Kidney (tissue), 14 donors: ENCODE results near the gene MEF2C. TPM values are rescaled to one million over a fixed set of nuclear protein-coding genes. Genes with fewer than 3 reads are reported as not detected.
A peak's percentile ranks its signal among the peaks of the same experiment; 100 is the strongest.

Experiments used
- DNase-seq, 5 donors: peaks; one replicate each; pipeline ENCODE4 v3.0.0-alpha.2; 2013 to 2020
- FAIRE-seq: peaks from 2 replicates; lab custom pipeline; 2012; peaks lifted over from hg19 to GRCh38; lab: Jason Lieb, UNC
- H3K27ac ChIP-seq, 2 donors: one replicate each; pipeline ENCODE4 v1.7.0; 2013; ENCODE audit warnings: low read depth in 2 of 2, low read length in 2 of 2, inconsistent platforms in 1 of 2
- H3K27me3 ChIP-seq: one replicate; pipeline ENCODE4 v1.7.1; 2013; ENCODE audit warnings: low read length, inconsistent platforms; ENCODE audit not compliant: control insufficient read depth, insufficient read depth
- H3K36me3 ChIP-seq, 3 donors: one replicate each; pipeline versions ENCODE4 v1.7.0 to v1.7.1; 2013; ENCODE audit warnings: low read length in 3 of 3, control low read depth in 1 of 3, inconsistent platforms in 1 of 3; ENCODE audit not compliant: insufficient read depth in 3 of 3, control insufficient read depth in 2 of 3
- H3K4me1 ChIP-seq, 3 donors: one replicate each; pipeline versions ENCODE4 v1.7.0 to v1.7.1; 2013; ENCODE audit warnings: low read length in 3 of 3, inconsistent platforms in 1 of 3, low read depth in 1 of 3; ENCODE audit not compliant: control insufficient read depth in 2 of 3, insufficient read depth in 2 of 3
- H3K4me3 ChIP-seq, 3 donors: one replicate each; pipeline versions ENCODE4 v1.7.0 to v1.8.1; 2013; ENCODE audit warnings: low read length in 3 of 3, control low read depth in 1 of 3, inconsistent platforms in 1 of 3
- H3K9ac ChIP-seq, 3 donors: one replicate each; pipeline versions ENCODE4 v1.7.0 to v1.7.1; 2013; ENCODE audit warnings: low read length in 3 of 3, control low read depth in 1 of 3, inconsistent platforms in 1 of 3
- H3K9me3 ChIP-seq, 3 donors: one replicate each; pipeline versions ENCODE4 v1.7.0 to v1.7.1; 2013; ENCODE audit warnings: low read length in 3 of 3, control low read depth in 1 of 3, inconsistent platforms in 1 of 3; ENCODE audit not compliant: control insufficient read depth in 2 of 3, insufficient read depth in 1 of 3
- intact Hi-C: fragments of 100-400 bp; cut with DNase I; formaldehyde crosslinking; loops from one replicate; pipeline ENCODE4 v1.11.1; 2022
- polyA plus RNA-seq: library from polyadenylated mRNA; stranded (reverse); fragments of 350-450 nt; fragmentation: Illumina TruSeq; extraction: RNeasy Lipid Tissue Mini Kit (QIAGEN cat#74804); gene quantifications from one replicate; pipeline ENCODE4 v1.2.3, GENCODE V29; 2014; ENCODE audit warnings: low read depth, low replicate concordance; ENCODE audit not compliant: insufficient read depth
- total RNA-seq: library from RNA; stranded (reverse); fragmentation: NEBNext Ultra II Directional; extraction: Animal tissue kit (Norgen Biotek cat#: 25700); gene quantifications from one replicate; pipeline ENCODE4 v1.2.1, GENCODE V29; 2021
- TF ChIP-seq, protein P1 (sequence below): IDR thresholded peaks from 3 replicates; pipeline ENCODE4 v1.5.1; 2012; ENCODE audit warnings: mild to moderate bottlenecking, moderate library complexity, borderline replicate concordance; ENCODE audit not compliant: insufficient read depth; ENCODE audit errors: extremely low read depth
- donor health status: control.
- donor health status: control.
- donor health status: control.
- donor health status: control.
- donor health status: control.
- donor health status: DM: yes; HTN: yes; CAD: no.
- donor health status: Normal renal cell carcinoma (clear cell type).

Gene MEF2C
- total and polyA plus RNA-seq, 2 donors from 2014 or later, result 5.3 to 75.4 TPM

DNA sequence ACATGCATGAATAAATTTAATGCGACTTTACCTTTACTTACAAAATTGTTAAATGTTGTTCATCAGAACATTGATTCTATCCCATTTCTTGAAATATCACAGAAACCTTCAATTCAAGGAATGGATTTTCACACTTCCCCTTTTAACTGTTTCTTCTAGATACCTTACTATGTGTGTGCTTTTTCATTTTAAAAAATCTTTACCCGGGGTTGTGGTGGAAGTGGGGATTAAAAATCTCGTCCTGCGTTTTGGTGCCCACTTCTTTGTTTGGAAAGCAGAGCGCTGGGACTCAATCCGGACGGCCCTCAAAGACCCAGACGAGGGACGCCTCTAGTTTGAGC, 5.8 kb upstream of the MEF2C start:
- no peaks in the 10 kb centered on the region for H3K27me3 ChIP-seq
- no peaks in the 10 kb centered on the region for H3K9me3 ChIP-seq
- H3K4me3 ChIP-seq, result peak overlapping the region; percentile 39 to 70 (median 68)
- no peaks in the 10 kb centered on the region for H3K36me3 ChIP-seq
- intact Hi-C loops, result no loop called here
- peak overlapping the region; percentile 81 to 88 for H3K27ac ChIP-seq
- TF ChIP-seq, protein P1, sequence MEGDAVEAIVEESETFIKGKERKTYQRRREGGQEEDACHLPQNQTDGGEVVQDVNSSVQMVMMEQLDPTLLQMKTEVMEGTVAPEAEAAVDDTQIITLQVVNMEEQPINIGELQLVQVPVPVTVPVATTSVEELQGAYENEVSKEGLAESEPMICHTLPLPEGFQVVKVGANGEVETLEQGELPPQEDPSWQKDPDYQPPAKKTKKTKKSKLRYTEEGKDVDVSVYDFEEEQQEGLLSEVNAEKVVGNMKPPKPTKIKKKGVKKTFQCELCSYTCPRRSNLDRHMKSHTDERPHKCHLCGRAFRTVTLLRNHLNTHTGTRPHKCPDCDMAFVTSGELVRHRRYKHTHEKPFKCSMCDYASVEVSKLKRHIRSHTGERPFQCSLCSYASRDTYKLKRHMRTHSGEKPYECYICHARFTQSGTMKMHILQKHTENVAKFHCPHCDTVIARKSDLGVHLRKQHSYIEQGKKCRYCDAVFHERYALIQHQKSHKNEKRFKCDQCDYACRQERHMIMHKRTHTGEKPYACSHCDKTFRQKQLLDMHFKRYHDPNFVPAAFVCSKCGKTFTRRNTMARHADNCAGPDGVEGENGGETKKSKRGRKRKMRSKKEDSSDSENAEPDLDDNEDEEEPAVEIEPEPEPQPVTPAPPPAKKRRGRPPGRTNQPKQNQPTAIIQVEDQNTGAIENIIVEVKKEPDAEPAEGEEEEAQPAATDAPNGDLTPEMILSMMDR, result no peak
- H3K9ac ChIP-seq, result peak overlapping the region; percentile 11 to 68 (median 50)
- H3K4me1 ChIP-seq, result peaks cover 0 to 4% (median 2%) of the 10 kb centered on the region in 3 donors
- DNase-seq (no peak), FAIRE-seq (no peak)

DNA sequence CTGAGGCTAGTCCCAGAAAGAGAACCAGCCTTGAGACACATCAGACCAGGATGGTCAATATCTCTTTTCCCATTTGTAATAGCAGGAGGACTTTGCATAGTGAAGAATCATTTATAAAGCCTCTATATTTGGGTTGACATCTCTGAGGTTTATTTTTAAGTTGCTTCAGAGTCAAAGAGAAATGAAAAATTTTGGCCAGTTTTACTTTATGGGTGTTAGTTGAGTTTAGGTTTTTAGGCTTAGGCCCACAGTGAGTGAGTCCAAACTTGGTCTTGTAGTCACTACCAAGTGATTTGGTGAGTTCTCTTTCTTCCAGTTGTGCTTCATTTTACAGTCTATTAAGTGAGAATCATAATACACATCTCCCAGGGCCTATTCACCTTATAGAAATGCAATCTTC, 5.3 kb upstream of the MEF2C start:
- intact Hi-C loops, result no loop called here
- no peak overlapping the region for H3K9ac ChIP-seq
- H3K9me3 ChIP-seq, result no peaks in the 10 kb centered on the region
- no peaks in the 10 kb centered on the region for H3K27me3 ChIP-seq
- no peak overlapping the region for H3K4me3 ChIP-seq
- peak overlapping the region in 1 of 2 donors; percentile 25 for H3K27ac ChIP-seq
- TF ChIP-seq, protein P1, result no peak
- no peak for FAIRE-seq
- H3K4me1 ChIP-seq, result peaks cover 0 to 4% (median 2%) of the 10 kb centered on the region in 3 donors
- no peak for DNase-seq
- no peaks in the 10 kb centered on the region for H3K36me3 ChIP-seq

DNA sequence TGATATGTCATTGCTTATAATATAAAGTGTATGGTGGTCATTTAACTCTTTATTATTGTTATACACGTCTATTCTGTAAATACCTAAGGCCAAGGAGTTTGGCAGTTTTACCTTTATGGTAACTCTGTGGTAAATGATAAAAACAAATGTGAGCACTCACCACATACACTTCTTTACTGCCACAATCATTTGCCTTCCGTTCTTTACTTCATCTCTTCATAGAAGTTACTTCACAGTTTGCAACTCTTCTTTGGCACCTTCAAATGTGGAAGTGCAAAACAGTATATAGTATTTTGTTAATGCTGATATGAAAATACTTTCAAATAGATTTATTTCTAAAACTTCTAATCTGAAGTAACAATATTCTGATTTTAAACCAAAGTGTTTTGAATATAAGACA, 4.4 kb upstream of the MEF2C start:
- H3K27me3 ChIP-seq, result no peaks in the 10 kb centered on the region
- H3K9me3 ChIP-seq, result no peaks in the 10 kb centered on the region
- no peak overlapping the region for H3K27ac ChIP-seq
- H3K9ac ChIP-seq, result no peak overlapping the region
- no peaks in the 10 kb centered on the region for H3K36me3 ChIP-seq
- H3K4me1 ChIP-seq, result peaks cover 0 to 4% (median 2%) of the 10 kb centered on the region in 3 donors
- FAIRE-seq (no peak), DNase-seq (no peak)
- intact Hi-C loops, result no loop called here
- TF ChIP-seq, protein P1, result no peak
- H3K4me3 ChIP-seq, result no peak overlapping the region
